GDM1 (cell line): ENCODE results near the gene EMC10.
"Not testable (repeated sequence)": the region's sequence is repeated elsewhere in the genome, so short reads cannot be mapped to it uniquely, and the experiment has no call there.

Source experiments
- DNase-seq: peaks from one replicate; lab custom pipeline; 2025; lab: John Stamatoyannopoulos, UW

The EMC10 gene

DNA sequence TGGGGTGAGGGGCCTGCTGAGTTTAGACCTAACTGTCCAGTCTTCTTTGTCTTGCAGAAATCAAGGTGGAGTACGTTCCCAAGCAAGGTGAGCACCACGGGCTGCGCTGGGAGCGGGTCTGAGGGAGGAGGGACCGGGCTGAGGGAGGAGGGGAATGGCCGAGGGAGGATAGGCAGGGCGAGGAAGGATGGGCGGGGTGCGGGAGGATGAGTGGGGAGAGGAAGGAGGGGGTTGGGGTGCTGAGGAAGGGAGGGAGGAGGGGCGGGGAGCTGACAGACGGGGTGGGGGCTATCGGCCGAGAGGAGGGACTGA, 25.1 kb upstream of the EMC10 start:
- no peak for DNase-seq

DNA sequence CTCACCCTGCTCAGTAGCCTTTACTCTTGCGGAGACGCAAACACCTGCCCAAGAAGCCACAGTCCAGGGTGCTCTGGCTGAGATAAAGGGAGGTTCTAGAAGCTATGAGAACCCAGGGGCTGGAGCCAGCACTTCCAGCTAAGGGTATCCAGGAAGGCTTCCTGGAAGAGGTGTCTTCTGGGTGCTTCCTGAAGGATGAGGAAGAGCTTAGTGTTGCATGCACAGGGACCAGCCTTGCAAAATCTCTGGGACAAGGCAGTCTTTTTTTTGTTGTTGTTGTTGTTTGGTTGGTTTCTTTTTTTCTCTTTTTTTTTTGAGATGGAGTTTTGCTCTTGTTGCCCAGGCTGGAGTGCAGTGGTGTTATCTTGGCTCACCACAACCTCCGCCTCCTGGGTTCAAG, 23.1 kb upstream of the EMC10 start:
- no peak for DNase-seq

- no peak for DNase-seq
These were observed 20.3 kb upstream of the EMC10 start for GRCh38 chr19:50455992-50456391.

- no peak for DNase-seq
These were observed 19.0 kb upstream of the EMC10 start for GRCh38 chr19:50457300-50457699.

DNA sequence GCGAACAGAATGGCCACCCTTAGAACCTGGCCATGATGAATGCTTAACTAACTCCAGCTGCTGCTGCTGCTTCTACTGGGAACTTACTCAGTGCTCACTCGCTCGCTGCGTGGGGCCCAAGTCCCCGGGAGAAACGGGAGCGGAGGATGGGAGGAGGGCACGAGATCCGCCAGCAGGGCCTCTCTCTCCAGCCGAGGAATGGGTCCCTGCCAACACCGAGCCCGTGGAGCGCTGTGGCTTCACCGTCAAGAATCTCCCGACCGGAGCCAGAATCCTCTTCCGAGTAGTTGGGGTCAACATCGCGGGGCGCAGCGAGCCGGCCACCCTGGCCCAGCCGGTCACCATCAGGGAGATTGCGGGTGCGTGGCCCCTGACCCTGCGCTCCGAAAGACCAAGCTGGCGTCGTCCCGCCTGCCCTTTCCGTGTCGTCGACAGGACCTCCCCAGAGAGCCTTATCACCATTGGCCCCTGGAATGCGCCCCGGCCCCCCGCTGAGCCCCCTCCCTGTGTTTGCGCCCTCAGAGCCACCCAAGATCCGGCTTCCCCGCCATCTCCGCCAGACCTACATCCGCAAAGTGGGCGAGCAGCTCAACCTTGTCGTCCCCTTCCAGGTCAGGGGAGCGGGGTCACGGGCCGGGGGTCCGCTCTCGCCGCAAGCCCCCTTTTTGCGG, 17.8 kb upstream of the EMC10 start:
- no peak for DNase-seq

- no peak for DNase-seq
These were observed 17.2 kb upstream of the EMC10 start for GRCh38 chr19:50459067-50459456.

DNA sequence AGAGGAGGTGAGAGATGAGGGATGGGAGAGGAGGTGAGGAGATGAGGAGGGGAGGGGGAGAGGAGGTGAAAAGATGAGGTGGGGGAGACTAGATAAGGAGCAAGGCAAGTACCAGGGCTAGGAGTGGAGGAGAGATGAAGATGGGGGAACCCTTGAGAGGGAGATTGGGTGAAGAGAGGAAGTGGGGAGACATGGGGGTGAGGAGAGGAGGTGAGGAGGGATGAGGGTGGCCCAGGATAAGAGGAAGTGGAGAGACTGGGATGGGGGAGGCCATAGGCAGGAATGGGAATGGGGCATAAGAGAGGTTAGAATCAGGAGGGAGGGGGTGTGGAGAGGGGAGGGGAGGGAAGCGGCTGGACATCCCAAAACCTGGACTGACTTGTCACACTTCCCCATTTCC, 16.7 kb upstream of the EMC10 start:
- no peak for DNase-seq

DNA sequence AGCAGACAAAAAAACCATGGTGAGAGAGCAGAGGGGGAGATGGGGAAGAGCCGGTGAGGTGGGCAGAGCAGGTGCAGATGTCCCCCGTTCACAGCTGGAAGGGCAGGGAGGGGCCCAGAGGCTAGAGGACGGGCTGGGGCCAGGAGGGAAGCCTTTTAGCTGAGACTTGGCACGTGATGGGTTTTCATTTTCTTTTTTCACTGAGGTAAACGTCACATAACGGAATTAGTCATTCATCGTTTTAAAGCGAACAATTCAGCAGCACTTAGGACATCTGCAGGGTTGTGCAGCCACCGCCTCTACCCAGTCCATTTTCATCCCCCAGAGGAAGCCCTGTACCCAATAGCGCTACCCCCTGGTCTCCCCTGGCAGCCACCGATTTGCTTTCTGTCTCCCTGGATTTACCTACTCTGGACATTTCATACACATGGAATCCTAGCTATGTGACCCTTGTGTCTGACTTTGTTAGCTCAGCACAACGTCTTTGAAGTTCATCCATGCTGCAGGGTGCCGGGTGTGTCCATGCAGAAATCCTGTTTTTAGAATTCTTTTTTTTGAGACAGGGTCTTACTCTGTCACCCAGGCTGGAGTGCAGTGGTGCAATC, 16.0 kb upstream of the EMC10 start:
- no peak for DNase-seq

DNA sequence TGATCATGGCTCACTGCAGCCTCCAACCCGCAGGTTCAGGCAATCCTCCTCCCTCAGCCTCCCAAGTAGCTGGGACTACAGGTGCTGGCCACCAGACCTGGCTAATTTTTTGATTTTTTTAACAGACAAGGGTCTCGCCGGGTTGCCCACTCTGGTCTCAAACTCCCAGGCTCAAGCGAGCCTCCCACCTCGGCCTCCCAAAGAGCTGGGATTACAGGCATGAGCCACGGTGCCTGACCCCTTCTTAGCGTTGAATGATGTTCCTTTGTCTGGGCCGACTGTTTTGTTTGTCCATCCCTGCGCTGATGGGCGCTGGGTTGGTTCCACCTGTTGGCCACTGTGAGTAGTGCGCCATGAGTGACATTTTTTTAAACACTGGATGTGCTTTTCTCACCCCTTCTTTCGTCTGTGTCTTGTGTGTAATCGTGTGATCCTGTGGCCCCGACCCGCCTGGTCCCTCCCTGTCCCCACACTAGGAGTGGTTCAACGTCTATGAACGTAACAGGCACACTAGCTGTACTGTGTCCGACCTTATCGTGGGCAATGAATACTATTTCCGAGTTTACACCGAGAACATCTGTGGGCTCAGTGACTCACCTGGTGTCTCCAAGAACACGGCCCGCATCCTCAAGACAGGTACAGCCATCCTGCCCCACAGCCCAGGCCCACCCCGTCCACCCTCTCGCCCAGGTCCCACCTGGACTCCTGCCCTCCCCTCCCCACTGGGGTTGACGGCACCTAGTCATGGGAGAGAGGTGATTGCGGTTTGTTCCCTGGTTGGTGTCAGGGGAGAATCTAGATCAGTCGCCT, 15.0 kb upstream of the EMC10 start:
- peak; percentile 63 for DNase-seq

- no peak for DNase-seq
These were observed 13.3 kb upstream of the EMC10 start for GRCh38 chr19:50462970-50463369.

DNA sequence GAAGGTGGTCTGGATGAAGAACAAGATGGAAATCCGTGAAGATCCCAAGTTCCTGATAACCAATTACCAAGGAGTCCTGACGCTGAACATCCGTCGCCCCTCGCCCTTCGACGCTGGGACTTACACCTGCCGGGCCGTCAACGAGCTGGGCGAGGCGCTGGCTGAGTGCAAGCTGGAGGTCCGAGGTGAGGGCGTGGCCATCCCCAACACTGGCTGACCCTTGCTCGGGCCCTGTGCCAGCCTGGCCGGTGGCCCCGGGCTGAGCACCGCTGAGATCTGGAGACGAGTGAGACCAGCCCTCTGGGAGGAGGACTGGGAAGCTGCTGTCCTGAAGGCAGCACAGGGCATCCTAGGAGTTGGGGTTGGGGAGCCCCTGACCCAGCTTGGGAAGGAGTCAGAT, 12.0 kb upstream of the EMC10 start:
- no peak for DNase-seq

- DNase-seq = no peak
These were observed 11.3 kb upstream of the EMC10 start for GRCh38 chr19:50465000-50465399.

- DNase-seq = no peak
These were observed 10.2 kb upstream of the EMC10 start for GRCh38 chr19:50465986-50466705.

DNA sequence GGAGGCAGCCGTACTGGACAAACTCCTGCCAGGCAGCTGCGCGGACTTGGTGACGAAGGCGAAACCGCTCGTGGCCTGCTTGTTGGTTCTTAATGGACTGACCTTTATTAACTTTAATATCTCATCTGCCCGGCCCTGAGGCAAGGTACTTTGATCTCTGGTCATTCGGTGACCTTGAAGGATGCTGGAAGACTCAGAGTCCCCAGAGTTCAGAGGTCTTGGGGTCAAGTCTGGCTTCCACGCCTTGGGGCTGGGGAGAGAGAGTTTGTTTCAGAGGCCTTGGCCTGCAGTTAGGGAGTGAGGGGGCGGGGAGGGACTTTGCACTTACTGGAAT, 9.6 kb upstream of the EMC10 start:
- no peak for DNase-seq

DNA sequence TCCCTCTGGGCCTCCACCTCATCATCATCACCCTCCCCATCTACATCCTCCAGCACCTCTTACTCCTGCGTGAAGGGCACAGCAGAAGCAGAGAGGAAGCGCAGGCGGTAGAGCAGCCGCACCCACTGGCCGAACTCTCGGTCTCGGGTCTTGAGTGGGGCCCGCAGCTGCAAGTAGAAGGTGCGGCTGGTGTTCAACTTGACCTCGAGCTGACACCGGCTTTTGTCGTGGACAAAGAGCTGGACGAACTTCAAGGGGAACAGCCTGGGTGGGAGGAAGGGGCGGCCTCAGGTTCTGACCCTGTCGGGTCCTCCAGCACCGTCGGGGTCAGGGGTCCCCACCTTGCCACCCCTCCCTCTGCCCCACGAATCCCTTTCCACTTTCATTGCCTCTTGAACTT, 8.7 kb upstream of the EMC10 start:
- no peak for DNase-seq

GRCh38 chr19:50468818-50469217, 7.5 kb upstream of the EMC10 start:
- no peak for DNase-seq

- not testable (repeated sequence) for DNase-seq
These were observed 3.0 kb upstream of the EMC10 start for GRCh38 chr19:50473336-50473735.

GRCh38 chr19:50475101-50475568, 1.2 kb upstream of the EMC10 start:
- DNase-seq = no peak

DNA sequence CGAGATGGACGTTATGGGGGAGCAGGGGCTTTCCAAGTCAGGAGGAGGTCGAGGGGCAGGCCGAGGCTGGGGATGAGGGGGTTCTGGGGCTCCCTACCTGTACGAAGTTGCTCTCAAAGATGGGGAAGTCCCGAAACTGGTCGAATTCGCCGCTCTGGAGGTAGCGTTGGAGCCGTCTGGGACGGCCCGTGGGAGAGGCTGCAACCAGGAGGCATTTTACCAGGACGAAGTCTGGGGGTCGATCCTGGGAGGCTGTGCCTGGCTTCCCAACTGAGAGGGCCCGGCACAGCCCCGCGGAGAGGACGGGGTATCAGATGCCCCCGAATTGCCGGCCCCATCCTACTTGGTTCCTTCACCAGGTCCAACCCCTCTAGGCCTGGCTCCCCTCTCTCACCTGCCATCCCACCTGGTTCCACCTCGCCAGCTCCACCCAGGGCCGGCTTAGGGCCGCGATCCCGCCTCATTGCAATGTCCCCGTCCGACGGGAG, 527 bp upstream of the EMC10 start:
- no peak for DNase-seq

- DNase-seq = no peak
These were observed 566 bp downstream of the EMC10 start for GRCh38 chr19:50476907-50477238.

DNA sequence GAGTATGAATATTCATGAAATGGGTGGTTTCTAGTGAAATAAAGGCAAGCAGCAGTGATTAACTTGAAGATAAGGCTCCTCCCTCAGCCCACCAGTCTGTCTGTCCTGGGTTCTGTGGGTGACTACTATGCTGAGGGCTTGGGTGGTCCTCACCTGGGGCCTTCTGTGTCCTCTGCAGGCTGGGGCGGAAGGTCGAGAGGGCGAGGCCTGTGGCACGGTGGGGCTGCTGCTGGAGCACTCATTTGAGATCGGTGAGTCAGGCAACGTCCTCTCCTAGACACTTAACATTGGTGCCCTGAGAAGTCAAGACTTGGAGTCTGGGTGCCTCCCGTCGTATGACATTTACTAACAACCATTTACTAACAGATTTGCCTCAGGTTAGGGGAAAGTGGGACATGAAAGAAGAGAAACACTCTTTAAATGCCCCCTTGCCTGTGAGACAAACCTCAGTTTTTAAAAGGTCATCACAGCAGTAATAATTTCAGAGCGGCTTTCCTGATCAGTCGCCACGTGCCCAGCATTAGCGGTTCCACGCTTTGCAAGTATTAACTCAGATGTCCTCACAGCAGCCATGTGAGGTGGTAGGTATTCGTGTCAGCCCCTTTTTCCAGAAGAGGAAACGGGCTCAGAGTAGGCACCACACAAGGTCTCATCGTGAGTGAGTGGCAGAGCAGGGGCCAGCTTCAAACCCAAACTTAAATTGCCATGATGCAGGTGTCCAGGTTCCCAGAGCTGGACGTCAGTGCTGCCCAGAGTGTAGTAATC, 1.6 kb downstream of the EMC10 start:
- DNase-seq = no peak
